Panc1 (cell line): Measurements from ENCODE around the gene SRBD1. TPM values are rescaled to one million over a fixed set of nuclear protein-coding genes. Genes with fewer than 3 reads are reported as not detected.

Source experiments
- ATAC-seq: fragments of 200-7000 bp; cut with Tn5 transposase; 2 replicates; pipeline ENCODE4 v1.9.1; 2020; ENCODE audit warnings: mild to moderate bottlenecking, moderate library complexity
- BruUV-seq: library from RNA; stranded (reverse); fragments of 400-500 nt; replicated peaks from 2 replicates; lab custom pipeline; 2021; lab: Mats Ljungman, UMichigan
- CTCF ChIA-PET: fragments of 300-600 bp; sonication (Branson Sonifier 250); formaldehyde crosslinking; loops from one replicate; lab custom pipeline; 2022; ENCODE audit warnings: antibody characterized with exemption; lab: Charles Lee
- POLR2A ChIA-PET: fragments of 300-600 bp; sonication (Branson Sonifier 250); formaldehyde crosslinking; loops from one replicate; lab custom pipeline; 2022; ENCODE audit warnings: antibody characterized with exemption; lab: Charles Lee
- DNase-seq: peaks from one replicate; pipeline ENCODE4 v3.0.0-alpha.2; 2010; ENCODE audit warnings: low read depth, low spot score
- H3K27ac ChIP-seq: 2 replicates; pipeline ENCODE4 v1.5.1; 2011; ENCODE audit warnings: mild to moderate bottlenecking, low read length, inconsistent platforms
- H3K27me3 ChIP-seq: fragments of 200-500 bp; sonication (Bioruptor generic); 2 replicates; pipeline ENCODE4 v1.6.0; 2014; ENCODE audit warnings: low read length, inconsistent platforms; ENCODE audit not compliant: control insufficient read depth, insufficient read depth
- H3K36me3 ChIP-seq: fragments of 200-500 bp; sonication (Bioruptor generic); 2 replicates; pipeline ENCODE4 v1.5.1; 2014; ENCODE audit warnings: inconsistent platforms, mild to moderate bottlenecking, low read length, moderate library complexity; ENCODE audit not compliant: control insufficient read depth, insufficient read depth
- H3K4me1 ChIP-seq: 2 replicates; pipeline ENCODE4 v1.5.1; 2011; ENCODE audit warnings: inconsistent platforms, mild to moderate bottlenecking, low read length, moderate library complexity; ENCODE audit not compliant: control insufficient read depth, insufficient read depth
- H3K4me3 ChIP-seq, 2 experiments: 2 replicates each; pipeline ENCODE4 v1.5.1; 2011 to 2012; ENCODE audit warnings: low read depth in 2 of 2, low read length in 2 of 2, mild to moderate bottlenecking in 2 of 2, inconsistent platforms in 1 of 2, moderate library complexity in 1 of 2
- H3K9me3 ChIP-seq: fragments of 200-500 bp; sonication (Bioruptor generic); 2 replicates; pipeline ENCODE4 v1.5.1; 2014; ENCODE audit warnings: low read depth, mild to moderate bottlenecking, inconsistent platforms, low read length, moderate library complexity; ENCODE audit not compliant: control insufficient read depth, insufficient read depth
- POLR2AphosphoS5 ChIP-seq: IDR thresholded peaks from 2 replicates; pipeline ENCODE4 v1.6.1; 2012; ENCODE audit warnings: mild to moderate bottlenecking, low read depth, low read length, moderate library complexity
- SIN3A ChIP-seq: IDR thresholded peaks from 2 replicates; pipeline ENCODE4 v1.6.1; 2012; ENCODE audit warnings: low read depth, mild to moderate bottlenecking, low read length, moderate library complexity, borderline replicate concordance; ENCODE audit not compliant: insufficient read depth
- TCF7L2 ChIP-seq: IDR thresholded peaks from 2 replicates; pipeline ENCODE4 v1.6.1; 2011; ENCODE audit warnings: mild to moderate bottlenecking, low read depth, low read length, inconsistent platforms
- in situ Hi-C: cut with HindIII; loops from 2 replicates; pipeline ENCODE4 v1.10.0; 2016; ENCODE audit warnings: low sequenced_read_pairs, low pct_unique_long_range_greater_than_20kb
- intact Hi-C: fragments of 100-400 bp; cut with micrococcal nuclease; formaldehyde crosslinking; loops from one replicate; pipeline ENCODE4 v1.10.0; 2022; ENCODE audit not compliant: unreplicated experiment
- total RNA-seq: library from RNA; stranded (reverse); gene quantifications from one replicate; pipeline ENCODE4 v1.2.1, GENCODE V29; 2021; ENCODE audit not compliant: unreplicated experiment
- TF ChIP-seq, protein P1 (sequence below): fragments of 450-650 bp; IDR thresholded peaks from 2 replicates; pipeline ENCODE4 v1.5.1; 2017; ENCODE audit warnings: mild to moderate bottlenecking
- TF ChIP-seq, protein P2 (sequence below), 2 experiments: IDR thresholded peaks; 2 replicates each; pipeline ENCODE4 v1.6.1; 2011 to 2012; ENCODE audit warnings: low read depth in 2 of 2, control low read depth in 1 of 2, low read length in 1 of 2, mild to moderate bottlenecking in 1 of 2, moderate library complexity in 1 of 2; ENCODE audit not compliant: insufficient read depth in 1 of 2

Gene SRBD1
- total RNA-seq, 1 experiment from 2014 or later: 9.7 TPM

DNA sequence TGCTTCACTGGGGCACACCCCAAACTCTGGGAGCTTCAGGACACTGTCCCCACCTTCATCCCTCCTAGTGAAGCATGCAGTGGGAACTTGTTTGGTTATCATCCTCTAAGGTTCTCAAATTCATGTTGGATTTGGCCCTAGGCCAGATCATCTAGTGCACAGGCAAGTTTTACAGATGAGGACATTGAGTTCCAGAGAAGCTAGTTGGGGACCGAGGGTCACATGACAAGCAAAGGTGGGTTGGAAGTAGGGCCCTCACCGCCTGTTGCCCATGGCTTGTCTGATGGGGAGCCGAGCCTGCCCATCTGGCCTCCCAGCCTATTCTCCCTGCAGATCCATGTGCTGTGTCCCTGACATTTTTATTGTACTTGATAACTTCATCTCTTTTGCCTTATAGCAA lies 43.2 kb upstream of the SRBD1 start:
- intact Hi-C loops (no loop called here), in situ Hi-C loops (no loop called here)
- TF ChIP-seq POLR2AphosphoS5 (no peak), TCF7L2 (no peak), SIN3A (no peak)
- TF ChIP-seq, protein P1, sequence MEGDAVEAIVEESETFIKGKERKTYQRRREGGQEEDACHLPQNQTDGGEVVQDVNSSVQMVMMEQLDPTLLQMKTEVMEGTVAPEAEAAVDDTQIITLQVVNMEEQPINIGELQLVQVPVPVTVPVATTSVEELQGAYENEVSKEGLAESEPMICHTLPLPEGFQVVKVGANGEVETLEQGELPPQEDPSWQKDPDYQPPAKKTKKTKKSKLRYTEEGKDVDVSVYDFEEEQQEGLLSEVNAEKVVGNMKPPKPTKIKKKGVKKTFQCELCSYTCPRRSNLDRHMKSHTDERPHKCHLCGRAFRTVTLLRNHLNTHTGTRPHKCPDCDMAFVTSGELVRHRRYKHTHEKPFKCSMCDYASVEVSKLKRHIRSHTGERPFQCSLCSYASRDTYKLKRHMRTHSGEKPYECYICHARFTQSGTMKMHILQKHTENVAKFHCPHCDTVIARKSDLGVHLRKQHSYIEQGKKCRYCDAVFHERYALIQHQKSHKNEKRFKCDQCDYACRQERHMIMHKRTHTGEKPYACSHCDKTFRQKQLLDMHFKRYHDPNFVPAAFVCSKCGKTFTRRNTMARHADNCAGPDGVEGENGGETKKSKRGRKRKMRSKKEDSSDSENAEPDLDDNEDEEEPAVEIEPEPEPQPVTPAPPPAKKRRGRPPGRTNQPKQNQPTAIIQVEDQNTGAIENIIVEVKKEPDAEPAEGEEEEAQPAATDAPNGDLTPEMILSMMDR: no peak
- TF ChIP-seq, protein P2, sequence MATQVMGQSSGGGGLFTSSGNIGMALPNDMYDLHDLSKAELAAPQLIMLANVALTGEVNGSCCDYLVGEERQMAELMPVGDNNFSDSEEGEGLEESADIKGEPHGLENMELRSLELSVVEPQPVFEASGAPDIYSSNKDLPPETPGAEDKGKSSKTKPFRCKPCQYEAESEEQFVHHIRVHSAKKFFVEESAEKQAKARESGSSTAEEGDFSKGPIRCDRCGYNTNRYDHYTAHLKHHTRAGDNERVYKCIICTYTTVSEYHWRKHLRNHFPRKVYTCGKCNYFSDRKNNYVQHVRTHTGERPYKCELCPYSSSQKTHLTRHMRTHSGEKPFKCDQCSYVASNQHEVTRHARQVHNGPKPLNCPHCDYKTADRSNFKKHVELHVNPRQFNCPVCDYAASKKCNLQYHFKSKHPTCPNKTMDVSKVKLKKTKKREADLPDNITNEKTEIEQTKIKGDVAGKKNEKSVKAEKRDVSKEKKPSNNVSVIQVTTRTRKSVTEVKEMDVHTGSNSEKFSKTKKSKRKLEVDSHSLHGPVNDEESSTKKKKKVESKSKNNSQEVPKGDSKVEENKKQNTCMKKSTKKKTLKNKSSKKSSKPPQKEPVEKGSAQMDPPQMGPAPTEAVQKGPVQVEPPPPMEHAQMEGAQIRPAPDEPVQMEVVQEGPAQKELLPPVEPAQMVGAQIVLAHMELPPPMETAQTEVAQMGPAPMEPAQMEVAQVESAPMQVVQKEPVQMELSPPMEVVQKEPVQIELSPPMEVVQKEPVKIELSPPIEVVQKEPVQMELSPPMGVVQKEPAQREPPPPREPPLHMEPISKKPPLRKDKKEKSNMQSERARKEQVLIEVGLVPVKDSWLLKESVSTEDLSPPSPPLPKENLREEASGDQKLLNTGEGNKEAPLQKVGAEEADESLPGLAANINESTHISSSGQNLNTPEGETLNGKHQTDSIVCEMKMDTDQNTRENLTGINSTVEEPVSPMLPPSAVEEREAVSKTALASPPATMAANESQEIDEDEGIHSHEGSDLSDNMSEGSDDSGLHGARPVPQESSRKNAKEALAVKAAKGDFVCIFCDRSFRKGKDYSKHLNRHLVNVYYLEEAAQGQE (IDR thresholded peaks at IDR 0.05; ENCODE audit: insufficient read depth in 1 of 2, low read depth in 2 of 2, low read length in 1 of 2): no peak
- POLR2A ChIA-PET: interaction anchor here (0.6 kb wide), 1 partner anchor 292 kb away, joined by 3 read pairs; no protein-coding TSS in a partner anchor
- Histone ChIP-seq H3K36me3 (no peaks in the 10 kb centered on the region; the same call in 1 of the 2 replicates), H3K27me3 (no peaks in the 10 kb centered on the region), H3K27ac (no peak overlapping the region), H3K4me1 (peaks cover 16% of the 10 kb centered on the region; the same call in 1 of the 2 replicates), H3K4me3 (no peak overlapping the region), H3K9me3 (no peaks in the 10 kb centered on the region)
- DNase-seq (no peak), ATAC-seq (no peak)
- CTCF ChIA-PET: no interaction called here
- no TSS peak for BruUV-seq

DNA sequence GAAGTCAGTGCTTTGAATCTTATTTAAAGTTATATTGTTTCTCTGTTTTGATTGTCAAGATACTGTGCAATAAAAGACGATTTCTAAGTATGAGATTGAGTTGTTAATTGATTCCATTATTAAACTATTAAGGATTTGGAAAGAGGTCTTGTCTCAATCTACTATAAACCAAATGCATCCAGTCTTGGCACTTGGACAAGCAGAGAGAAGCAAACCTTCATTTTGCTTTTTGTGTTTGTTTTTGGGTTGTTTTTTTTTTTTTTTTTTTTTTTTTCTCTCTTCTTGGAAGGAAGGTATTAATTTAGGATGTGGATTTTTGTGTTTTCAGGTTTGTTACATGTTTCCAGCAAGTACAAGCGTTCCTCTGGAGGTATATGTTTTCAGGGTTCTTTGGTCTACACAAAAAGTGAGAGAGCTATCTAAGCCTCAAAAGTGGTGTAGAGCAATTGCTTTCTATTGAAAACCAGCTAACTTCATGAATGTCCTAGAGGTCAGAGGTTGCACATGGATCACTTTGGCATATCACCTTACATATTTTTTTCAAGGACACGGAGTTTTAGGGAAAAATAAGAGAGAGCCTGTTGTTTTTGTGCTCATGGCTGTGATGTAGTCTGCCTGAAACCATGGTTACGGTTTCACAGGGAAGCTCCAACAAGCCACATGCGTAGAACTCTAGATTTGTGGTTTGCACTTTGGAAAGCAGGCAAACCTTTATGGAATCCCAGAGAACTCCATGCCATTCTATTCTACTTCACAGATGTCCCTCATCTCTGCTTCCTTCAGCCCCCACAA lies 42.3 kb upstream of the SRBD1 start:
- intact Hi-C loops (no loop called here), in situ Hi-C loops (no loop called here)
- no peak for ATAC-seq
- no peak for TF ChIP-seq SIN3A
- TF ChIP-seq POLR2AphosphoS5: no peak
- TF ChIP-seq, protein P2 (IDR thresholded peaks at IDR 0.05; ENCODE audit: insufficient read depth in 1 of 2, low read depth in 2 of 2, low read length in 1 of 2): no peak
- TF ChIP-seq TCF7L2: no peak
- TF ChIP-seq, protein P1: no peak
- BruUV-seq: TSS peak; percentile 62
- peak overlapping the region; percentile 12; the same call in 1 of the 2 replicates for H3K27ac ChIP-seq
- H3K4me1 ChIP-seq: peaks cover 16% of the 10 kb centered on the region; the same call in 1 of the 2 replicates
- ChIA-PET POLR2A (no interaction called here), CTCF (no interaction called here)
- H3K4me3 ChIP-seq: peak overlapping the region; percentile 90 to 95
- DNase-seq: no peak
- H3K27me3 ChIP-seq: no peaks in the 10 kb centered on the region
- no peaks in the 10 kb centered on the region; the same call in 1 of the 2 replicates for H3K36me3 ChIP-seq
- no peaks in the 10 kb centered on the region for H3K9me3 ChIP-seq
